Measurements from ENCODE around the gene GOLGA3. TPM values are rescaled to one million over a fixed set of nuclear protein-coding genes. Genes with fewer than 3 reads are reported as not detected.

GOLGA3 gene
- total and polyA plus RNA-seq, 12 donors, result 10.8 to 46.1 (median 34.8) TPM

DNA sequence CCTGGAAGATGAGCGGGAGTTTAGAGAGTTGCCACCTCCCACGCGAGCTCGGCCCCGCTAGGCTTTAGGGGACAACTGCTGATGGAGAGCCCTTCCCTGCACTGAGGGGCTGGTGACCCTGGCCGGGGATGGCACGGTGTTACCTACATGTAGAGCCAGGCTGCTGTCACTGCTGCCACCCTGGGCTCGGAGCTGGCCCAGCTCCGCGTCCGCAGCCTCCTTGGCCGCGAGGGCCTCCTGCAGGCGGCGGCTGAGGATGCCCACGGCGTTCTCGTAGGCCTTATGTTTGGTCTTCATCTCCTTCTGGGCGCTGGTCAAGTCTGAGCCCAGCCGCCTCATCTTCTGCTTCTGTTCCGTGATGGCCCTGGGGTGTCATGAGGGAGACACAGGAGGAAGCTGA lies 42.5 kb downstream of the GOLGA3 start:
- no peak for ATAC-seq
- no peak for DNase-seq
- 93 to 94% methylated on average over 21 of the region's 21 CpGs for WGBS, 2 donors
- Histone ChIP-seq H3K27ac (no peak overlapping the region), H3K9me3 (no peaks in the 10 kb centered on the region), H3K4me1 (no peaks in the 10 kb centered on the region), H3K36me3 (peaks cover 3 to 96% (median 52%) of the 10 kb centered on the region in 9 donors), H3K27me3 (no peaks in the 10 kb centered on the region), H3K4me3 (no peak overlapping the region)
- TF ChIP-seq, protein P1, sequence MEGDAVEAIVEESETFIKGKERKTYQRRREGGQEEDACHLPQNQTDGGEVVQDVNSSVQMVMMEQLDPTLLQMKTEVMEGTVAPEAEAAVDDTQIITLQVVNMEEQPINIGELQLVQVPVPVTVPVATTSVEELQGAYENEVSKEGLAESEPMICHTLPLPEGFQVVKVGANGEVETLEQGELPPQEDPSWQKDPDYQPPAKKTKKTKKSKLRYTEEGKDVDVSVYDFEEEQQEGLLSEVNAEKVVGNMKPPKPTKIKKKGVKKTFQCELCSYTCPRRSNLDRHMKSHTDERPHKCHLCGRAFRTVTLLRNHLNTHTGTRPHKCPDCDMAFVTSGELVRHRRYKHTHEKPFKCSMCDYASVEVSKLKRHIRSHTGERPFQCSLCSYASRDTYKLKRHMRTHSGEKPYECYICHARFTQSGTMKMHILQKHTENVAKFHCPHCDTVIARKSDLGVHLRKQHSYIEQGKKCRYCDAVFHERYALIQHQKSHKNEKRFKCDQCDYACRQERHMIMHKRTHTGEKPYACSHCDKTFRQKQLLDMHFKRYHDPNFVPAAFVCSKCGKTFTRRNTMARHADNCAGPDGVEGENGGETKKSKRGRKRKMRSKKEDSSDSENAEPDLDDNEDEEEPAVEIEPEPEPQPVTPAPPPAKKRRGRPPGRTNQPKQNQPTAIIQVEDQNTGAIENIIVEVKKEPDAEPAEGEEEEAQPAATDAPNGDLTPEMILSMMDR (IDR thresholded peaks at IDR 0.05), result no peak
- intact Hi-C loops (cut with DNase I), result no loop called here

DNA sequence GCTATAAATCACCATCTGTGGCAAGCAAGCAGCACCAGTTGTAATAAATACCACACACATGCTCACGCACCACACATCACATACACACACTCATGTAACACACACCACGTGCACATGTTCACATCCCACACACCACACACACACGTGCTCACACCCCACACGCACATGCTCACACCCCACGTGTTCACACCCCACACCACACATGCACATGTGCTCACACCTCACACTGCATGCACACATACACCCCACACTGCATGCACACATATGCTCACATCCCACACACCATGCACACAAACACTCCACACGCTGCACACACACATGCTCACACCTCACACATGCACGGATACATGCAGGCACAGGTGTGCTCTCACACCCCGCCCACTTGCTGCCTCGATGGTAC lies 44.1 kb downstream of the GOLGA3 start:
- no peak for ATAC-seq
- TF ChIP-seq, protein P1 (IDR thresholded peaks at IDR 0.05), result no peak
- intact Hi-C loops (cut with DNase I), result no loop called here
- Histone ChIP-seq H3K4me1 (no peaks in the 10 kb centered on the region), H3K36me3 (peaks cover 4 to 95% (median 57%) of the 10 kb centered on the region in 9 donors), H3K27ac (no peak overlapping the region), H3K4me3 (no peak overlapping the region), H3K9me3 (no peaks in the 10 kb centered on the region), H3K27me3 (no peaks in the 10 kb centered on the region)
- WGBS, 2 donors, result 84 to 87% methylated on average over 9 of the region's 9 CpGs
- no peak for DNase-seq

DNA sequence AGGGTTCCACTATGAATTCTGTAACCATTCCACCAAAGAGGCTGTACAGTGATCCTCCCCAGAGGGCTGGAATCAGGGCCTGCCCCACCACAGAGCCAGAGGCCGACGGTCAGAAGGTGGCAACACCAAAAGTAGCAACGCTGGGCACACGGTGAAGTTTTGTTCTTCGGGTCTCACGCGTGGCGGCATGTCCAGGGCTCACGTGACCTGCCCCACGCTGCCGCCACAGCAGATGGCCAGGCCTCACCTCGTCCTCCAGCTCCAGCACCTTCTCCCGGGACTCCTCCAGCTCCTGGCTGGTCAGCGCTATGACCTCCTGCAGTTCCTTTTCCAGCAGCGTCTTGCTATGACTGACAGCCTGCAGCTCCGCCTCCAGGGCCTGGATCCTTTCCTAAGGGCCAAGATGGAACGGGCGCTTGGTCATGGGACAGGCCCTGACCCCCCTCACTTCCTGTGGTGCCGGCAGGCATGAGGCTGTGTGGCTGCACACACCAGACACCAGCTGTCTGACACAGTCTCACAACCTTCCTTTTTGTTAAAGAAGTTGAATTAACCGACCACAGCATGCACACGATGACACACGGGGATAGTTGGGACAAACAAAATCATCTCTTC lies 44.6 kb downstream of the GOLGA3 start:
- Histone ChIP-seq H3K27me3 (no peaks in the 10 kb centered on the region), H3K4me1 (no peaks in the 10 kb centered on the region), H3K9me3 (no peaks in the 10 kb centered on the region), H3K36me3 (peaks cover 4 to 95% (median 54%) of the 10 kb centered on the region in 9 donors), H3K4me3 (no peak overlapping the region), H3K27ac (no peak overlapping the region)
- ATAC-seq (peak in 7 of 8 donors; percentile 38 to 77 (median 50)), DNase-seq (no peak)
- TF ChIP-seq, protein P1 (IDR thresholded peaks at IDR 0.05), result no peak
- intact Hi-C loops (cut with DNase I), result no loop called here
- 85 to 87% methylated on average over 22 of the region's 22 CpGs for WGBS, 2 donors

DNA sequence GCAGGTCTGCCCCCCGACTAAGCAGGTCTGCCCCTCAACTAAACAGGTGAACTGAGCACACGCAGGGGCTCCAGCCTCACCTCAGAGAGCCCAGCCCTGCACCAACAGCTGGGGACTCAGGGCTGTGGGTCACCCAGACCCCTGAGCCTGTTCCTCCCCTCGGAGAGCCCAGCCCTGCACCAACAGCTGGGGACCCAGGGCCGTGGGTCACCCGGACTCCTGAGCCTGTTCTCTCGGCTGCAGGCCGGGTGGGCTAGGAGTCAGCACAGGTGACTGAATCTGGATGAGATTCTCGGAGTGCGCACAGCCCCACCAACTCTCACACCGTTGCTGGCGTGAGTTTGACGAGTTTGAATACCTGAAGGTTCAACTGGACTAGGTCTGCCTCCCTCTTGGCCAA lies 46.7 kb downstream of the GOLGA3 start:
- intact Hi-C loops (cut with DNase I), result no loop called here
- no peak for ATAC-seq

More for the DNA sequence above, 46.7 kb downstream of the GOLGA3 start:
- TF ChIP-seq, protein P1 (IDR thresholded peaks at IDR 0.05), result no peak
- no peaks in the 10 kb centered on the region for H3K27me3 ChIP-seq
- peaks cover 4 to 100% (median 61%) of the 10 kb centered on the region in 9 donors for H3K36me3 ChIP-seq
- H3K4me1 ChIP-seq, result peaks cover 0 to 8% (median 6%) of the 10 kb centered on the region in 9 donors
- no peak overlapping the region for H3K4me3 ChIP-seq
- no peak overlapping the region for H3K27ac ChIP-seq
- 93 to 97% methylated on average over 12 of the region's 12 CpGs for WGBS, 2 donors
- no peaks in the 10 kb centered on the region for H3K9me3 ChIP-seq
- no peak for DNase-seq

All from heart right ventricle (tissue), 16 donors.